GM10266 (cell line): ENCODE measurements around the gene HOGA1.
A peak's percentile ranks its signal among the peaks of the same experiment; 100 is the strongest.

Source experiments
- DNase-seq: peaks from one replicate; pipeline ENCODE4 v3.0.0; 2012; ENCODE audit errors: extremely low spot score
- CTCF ChIP-seq: IDR thresholded peaks from 2 replicates; pipeline ENCODE4 v1.5.1; 2012; ENCODE audit warnings: mild to moderate bottlenecking, low read depth; ENCODE audit not compliant: control insufficient read depth, insufficient read depth; ENCODE audit errors: missing control alignments

HOGA1 gene

GRCh38 chr10:97584060-97584797 lies at the start of gene HOGA1:
Gene HOGA1 (plus strand): TSS chr10:97584389. CDS start chr10:97584704, 315 bp downstream.
- TF ChIP-seq CTCF = no peak
- no peak for DNase-seq

GRCh38 chr10:97534746-97535367 lies 49.3 kb upstream of the HOGA1 start:
- DNase-seq = peak; percentile 78
- TF ChIP-seq CTCF = peak; percentile 57

GRCh38 chr10:97537186-97537869 lies 46.9 kb upstream of the HOGA1 start:
- DNase-seq = no peak
- no peak for TF ChIP-seq CTCF

GRCh38 chr10:97538411-97538810 lies 45.8 kb upstream of the HOGA1 start:
- no peak for TF ChIP-seq CTCF
- DNase-seq = no peak

- no peak for DNase-seq
- TF ChIP-seq CTCF = no peak
Measured at GRCh38 chr10:97538839-97539238, 45.4 kb upstream of the HOGA1 start.

- no peak for DNase-seq
- no peak for TF ChIP-seq CTCF
Measured at GRCh38 chr10:97539523-97540200, 44.5 kb upstream of the HOGA1 start.
